GM12892 (cell line): ENCODE measurements around the gene PC.

ENCODE experiments used
- POLR2A ChIP-seq: IDR thresholded peaks from 2 replicates; pipeline ENCODE4 v1.6.1; 2011; ENCODE audit warnings: low read depth, low read length, control low read depth
- POLR2AphosphoS5 ChIP-seq: IDR thresholded peaks from 2 replicates; pipeline ENCODE4 v1.6.1; 2011; ENCODE audit warnings: low read depth, low read length, control low read depth
- TAF1 ChIP-seq: IDR thresholded peaks from 2 replicates; pipeline ENCODE4 v1.6.1; 2011; ENCODE audit warnings: low read depth, mild to moderate bottlenecking, control low read depth, low read length, borderline replicate concordance

GRCh38 chr11:66973956-66974580 is 15.9 kb upstream of the PC start:
- TF ChIP-seq POLR2A (no peak), POLR2AphosphoS5 (no peak), TAF1 (no peak)
